Smooth muscle cell of trachea (primary cell): ENCODE results near the gene GJC2. TPM values are rescaled to one million over a fixed set of nuclear protein-coding genes. Genes with fewer than 3 reads are reported as not detected.

Experiments used
- total RNA-seq: library from RNA; depleted of rRNA; stranded (reverse); fragments of >200 nt; gene quantifications from 2 replicates; pipeline ENCODE4 v1.2.1, GENCODE V29; 2014

GJC2 gene
- 14.4 and 14.8 TPM in 2 replicates for total RNA-seq

DNA sequence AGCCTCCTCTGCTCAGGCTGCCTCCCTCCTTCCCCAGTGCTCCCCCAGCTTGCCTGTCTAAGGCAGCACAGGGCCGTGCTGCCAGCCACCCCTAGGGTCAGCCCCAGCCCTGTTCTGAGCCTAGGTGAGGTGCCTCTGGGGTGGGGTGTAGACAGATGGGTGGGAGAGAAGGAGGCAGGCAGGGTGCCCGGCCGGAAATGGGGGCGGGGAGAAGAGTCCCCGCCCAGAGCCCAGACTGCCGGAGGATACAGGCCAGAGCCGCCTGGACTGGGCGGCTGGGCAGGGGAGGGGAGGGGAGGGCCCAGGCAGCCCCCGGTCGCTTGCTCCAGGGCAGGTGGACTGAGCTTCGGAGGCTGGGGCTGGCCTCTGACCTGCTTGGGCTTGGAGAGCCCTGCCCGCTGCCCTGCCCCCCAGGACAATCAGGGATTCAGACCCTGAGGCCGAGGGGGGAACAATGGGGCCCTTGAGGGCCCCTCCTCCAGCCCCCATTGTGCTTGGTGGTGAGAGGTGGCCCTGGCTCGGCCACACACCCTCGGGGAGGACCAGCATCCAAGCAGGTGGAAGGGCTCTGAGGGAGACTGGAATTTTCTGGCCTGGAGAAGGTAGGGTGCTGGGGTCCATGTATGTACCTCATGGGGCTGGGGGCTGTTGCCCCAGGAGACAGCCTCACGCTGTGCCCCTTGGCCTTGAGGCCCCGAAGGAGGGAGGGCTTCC, at the start of gene GJC2:
Gene GJC2 (plus strand): TSS at position 525 of the 714 bp plus-strand sequence. CDS start 7,829 bp downstream, outside the sequence.

DNA sequence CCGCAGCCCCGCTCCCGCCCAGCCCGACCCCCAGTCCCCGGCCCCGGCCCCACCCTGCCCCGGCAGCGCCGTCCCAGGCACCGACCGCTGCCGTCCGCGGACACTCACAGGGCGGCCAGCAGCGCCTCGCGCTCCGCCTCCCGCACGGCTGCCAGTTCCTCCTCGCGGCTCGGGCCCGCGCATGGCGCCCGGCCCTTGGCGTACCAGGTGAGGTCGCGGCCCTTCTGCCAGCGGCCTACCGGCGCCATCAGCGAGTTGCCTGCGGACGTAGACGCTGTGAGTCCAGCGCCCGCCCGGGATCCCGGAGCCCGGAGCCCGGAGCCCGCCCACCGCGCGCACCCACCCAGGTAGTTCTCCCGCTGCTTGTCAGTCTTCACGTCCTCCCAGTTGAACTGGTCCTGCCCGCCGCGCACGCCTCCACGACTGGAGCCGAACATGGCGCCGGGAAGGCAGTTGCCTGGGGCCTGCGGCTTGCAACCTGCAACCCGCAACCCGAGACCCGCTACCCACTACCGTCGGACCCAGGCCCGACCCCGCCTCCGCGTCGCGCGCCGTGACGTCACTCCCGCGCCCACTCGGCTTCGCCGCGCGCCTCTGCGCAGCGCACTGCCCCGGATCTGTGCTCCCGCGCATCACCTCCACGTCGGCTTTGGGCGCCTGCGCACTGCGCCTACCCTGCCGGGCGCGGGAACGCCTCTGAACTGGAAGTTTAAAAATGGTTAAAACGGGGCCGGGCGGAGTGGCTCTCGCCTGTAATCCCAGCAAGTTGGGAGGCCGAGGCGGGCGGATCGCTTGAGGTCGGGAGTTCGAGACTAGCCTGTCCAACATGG, 46.7 kb upstream of the GJC2 start, which contains the start of gene C1orf35:
Gene C1orf35 (minus strand): TSS at position 535 of the 830 bp plus-strand sequence. CDS start 98 bp downstream, at position 437.

DNA sequence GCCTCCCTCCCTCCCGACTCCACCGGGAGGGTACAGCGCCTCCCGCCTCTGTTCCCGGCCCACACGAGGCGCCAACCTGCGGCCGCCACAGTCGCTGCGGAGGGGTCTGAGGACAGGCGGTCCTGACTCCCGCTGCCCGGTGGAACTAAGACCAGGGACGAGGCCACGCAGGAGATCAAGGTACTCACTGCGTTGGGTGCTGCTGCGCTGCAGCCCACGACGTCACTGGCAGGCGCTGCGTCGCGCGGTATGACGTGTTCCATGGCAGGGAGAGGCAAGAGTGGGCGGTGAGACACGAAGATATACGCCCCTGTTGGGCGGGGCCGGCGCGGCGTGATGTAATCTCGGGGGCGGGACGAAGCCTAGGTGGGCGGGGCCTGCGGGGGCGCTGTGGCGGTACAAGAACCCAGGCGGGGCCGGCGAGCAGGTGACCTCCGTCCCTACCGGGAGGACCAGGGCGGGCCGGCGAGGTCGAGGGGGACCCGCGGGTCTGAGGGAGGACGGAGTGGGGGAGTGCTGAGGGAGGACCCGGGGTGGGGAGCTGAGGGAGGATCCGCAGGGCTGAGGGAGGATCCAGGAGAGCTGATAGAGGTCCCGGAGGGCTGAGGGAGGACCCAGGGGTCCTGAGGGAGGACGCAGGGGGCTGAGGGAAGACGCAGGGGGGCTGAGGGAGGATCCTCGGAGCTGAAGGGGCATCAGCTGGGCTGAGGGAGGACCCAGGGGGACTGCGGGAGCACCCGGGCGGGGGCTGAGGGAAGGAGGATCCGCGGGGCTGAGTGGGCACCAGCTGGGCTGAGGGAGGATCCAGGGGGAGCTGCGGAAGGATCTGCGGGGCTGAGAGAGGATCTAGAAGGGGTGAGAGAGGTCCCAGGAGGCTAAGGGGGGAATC, 40.4 kb upstream of the GJC2 start, which contains the start of gene MRPL55:
Gene MRPL55 (minus strand): TSS at position 227 of the 889 bp plus-strand sequence. CDS start 1,039 bp downstream, outside the sequence.

DNA sequence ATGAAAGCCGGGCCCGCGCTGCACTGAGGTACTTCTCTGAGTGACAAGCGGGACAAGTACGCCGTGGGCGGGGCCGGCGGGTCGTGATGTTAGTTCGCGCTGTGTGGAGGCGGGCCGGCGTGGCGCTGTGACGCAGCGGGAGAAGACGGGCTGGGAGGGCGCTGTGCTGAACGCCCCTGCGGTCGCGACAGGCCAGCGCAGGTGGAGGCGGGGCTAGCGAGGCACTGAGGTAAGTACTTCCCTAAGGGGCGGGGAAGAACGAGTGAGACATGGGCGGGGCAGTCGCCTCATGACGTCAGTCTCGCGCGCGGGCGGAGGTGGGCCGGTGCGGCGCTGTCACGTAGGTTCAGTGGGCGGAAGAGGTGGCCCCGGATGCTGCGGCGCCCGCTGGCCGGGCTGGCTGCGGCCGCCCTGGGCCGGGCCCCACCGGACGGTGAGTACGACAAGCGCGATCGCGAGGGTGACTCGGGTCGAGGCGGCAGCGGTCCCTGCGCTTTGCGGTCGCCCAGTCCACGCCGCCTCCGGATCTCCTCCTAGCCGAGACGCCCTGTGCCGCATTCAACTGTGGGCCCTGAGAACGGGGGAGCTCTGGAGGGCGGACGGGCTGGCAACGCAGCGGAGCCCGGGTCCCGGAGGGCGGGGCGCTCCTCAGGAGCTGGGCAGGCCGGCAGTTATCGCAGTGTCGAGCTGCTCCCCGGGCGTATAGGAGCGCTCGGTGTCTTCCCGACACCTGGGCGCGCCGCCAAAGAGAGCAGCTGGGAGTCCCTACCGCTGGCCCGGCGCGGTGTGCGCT, 9.6 kb upstream of the GJC2 start, which contains the start of gene GUK1:
Gene GUK1 (plus strand): TSS at position 349 of the 793 bp plus-strand sequence. CDS start 24 bp downstream, at position 373.

DNA sequence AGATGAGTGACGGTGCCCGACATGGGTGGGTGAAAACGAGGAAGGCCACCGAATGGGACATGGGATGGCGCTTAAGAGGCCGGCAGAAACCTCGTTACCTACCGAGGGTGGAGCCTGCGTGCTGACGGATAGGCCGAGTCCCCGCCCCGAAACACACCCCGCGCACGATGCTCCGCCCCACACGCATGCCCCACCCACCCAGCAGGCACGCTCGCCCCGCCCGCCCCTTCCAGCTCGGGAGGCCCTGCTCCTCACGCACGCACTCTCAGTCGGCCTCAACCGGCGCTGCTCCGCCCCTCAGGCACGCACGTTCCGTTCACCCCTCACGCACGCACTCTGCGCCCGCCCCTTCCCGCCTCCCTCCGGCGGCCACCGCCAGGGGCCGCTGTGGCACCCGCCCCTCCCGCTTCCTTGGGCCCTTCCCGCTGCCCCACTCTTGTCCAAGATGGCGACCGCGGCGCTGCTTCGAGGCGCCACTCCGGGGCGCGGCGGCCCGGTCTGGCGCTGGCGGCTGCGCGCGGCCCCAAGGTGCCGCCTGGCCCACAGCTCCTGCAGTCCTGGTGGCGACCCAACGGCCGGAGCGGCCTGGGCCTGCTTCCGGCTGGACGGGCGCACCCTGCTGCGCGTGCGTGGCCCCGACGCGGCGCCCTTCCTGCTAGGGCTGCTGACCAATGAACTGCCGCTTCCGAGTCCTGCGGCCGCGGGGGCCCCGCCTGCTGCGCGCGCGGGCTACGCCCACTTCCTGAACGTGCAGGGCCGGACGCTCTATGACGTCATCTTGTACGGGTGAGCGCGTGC, 15.8 kb downstream of the GJC2 start, which contains the start of gene IBA57:
Gene IBA57 (plus strand): TSS at position 433 of the 798 bp plus-strand sequence. CDS start 13 bp downstream, at position 446.

DNA sequence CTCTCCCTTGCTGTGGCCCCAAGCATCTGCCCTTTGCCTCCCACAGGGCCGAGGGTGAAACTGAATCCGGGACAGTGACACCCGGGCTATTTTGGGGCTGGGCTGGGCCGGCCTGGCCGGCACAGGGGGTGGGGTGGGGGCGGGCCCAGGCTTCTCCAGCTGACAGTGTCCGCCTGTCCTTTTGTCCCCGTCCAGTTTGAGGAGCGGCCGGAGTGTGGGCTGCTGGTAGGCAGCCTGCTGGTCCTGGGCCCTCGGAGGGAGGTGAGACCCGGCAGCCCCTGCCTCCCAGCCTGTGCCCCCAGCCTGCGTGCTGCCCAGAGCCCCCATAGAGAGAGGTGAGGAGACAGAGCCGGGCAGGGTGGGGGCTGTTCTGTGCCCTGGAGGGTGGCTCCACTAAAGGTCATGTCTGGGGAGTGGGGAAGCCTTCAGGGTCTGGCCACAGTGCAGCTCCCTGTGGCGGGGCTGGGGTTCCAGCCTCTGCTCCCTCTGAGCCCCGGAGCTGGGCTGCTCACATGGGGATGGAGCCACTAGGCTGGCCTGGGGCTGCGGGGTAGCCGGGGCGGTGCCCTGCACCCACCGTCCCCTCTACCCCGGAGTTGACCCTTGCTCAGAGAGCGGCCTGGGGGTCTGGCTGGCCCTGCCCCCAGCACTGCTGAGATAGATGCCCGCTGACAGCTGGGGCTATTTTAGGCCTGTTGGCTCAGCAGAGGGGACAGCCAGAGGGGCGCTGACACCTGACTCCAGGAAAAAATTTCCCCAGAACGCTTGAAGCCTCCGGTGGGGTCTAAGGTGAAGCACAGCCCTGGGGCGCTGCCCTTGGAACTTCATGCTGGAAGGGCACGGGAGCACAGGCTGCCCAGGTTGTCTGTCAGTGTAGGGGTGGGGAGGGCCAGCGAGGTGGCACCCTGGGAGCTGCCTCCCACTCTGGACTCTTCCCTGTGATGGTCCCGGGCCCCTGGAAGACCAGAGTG, 58.4 kb downstream of the GJC2 start, which contains the start of gene OBSCN:
Gene OBSCN (plus strand): TSS at position 194 of the 971 bp plus-strand sequence. CDS start 3,740 bp downstream, outside the sequence.

Other genes starting within 250 kb of the GJC2 start
- gene WNT9A, start 202.0 kb upstream of the GJC2 start, total RNA-seq = 1.7 and 3.5 TPM in 2 replicates
- not detected in 2 replicates for gene WNT3A, start 142.9 kb upstream of the GJC2 start, total RNA-seq
- gene ARF1, start 67.2 kb upstream of the GJC2 start, total RNA-seq = 297 and 326 TPM in 2 replicates
- gene C1orf35, start 46.6 kb upstream of the GJC2 start, total RNA-seq = 10.3 and 11.7 TPM in 2 replicates
- gene MRPL55, start 40.6 kb upstream of the GJC2 start, total RNA-seq = 50.8 and 60.7 TPM in 2 replicates
- gene GUK1, start 9.7 kb upstream of the GJC2 start, total RNA-seq = 465 and 500 TPM in 2 replicates
- 6.4 and 7.4 TPM in 2 replicates for gene IBA57, start 15.9 kb downstream of the GJC2 start, total RNA-seq
- 3.3 and 15.2 TPM in 2 replicates for gene OBSCN, start 58.1 kb downstream of the GJC2 start, total RNA-seq